Renal cortical epithelial cell (primary cell): Measurements from ENCODE around the gene B4GALNT4. TPM values are rescaled to one million over a fixed set of nuclear protein-coding genes. Genes with fewer than 3 reads are reported as not detected.
"Not testable (repeated sequence)": the region's sequence is repeated elsewhere in the genome, so short reads cannot be mapped to it uniquely, and the experiment has no call there.

Experiments
- DNase-seq: peaks from one replicate; pipeline ENCODE4 v3.0.0-alpha.2; 2011; ENCODE audit warnings: low read depth
- total RNA-seq: library from RNA; depleted of rRNA; stranded (reverse); fragments of >200 nt; gene quantifications from 2 replicates; pipeline ENCODE4 v1.2.3, GENCODE V29; 2014

Gene B4GALNT4
- total RNA-seq, 1 donor from 2014 or later = 4.5 TPM

- DNase-seq = no peak
Measured at GRCh38 chr11:335779-336658, 33.3 kb upstream of the B4GALNT4 start.

- no peak for DNase-seq
Measured at GRCh38 chr11:336659-337198, 32.6 kb upstream of the B4GALNT4 start.

GRCh38 chr11:337711-338110 is 31.6 kb upstream of the B4GALNT4 start:
- DNase-seq = no peak

- no peak for DNase-seq
Measured at GRCh38 chr11:339963-340362, 29.3 kb upstream of the B4GALNT4 start.

GRCh38 chr11:340539-341512 is 28.5 kb upstream of the B4GALNT4 start:
- no peak for DNase-seq

- DNase-seq = no peak
Measured at GRCh38 chr11:342328-342727, 27.0 kb upstream of the B4GALNT4 start.

GRCh38 chr11:344836-345578 is 24.3 kb upstream of the B4GALNT4 start:
- DNase-seq = no peak

GRCh38 chr11:346529-346928 is 22.8 kb upstream of the B4GALNT4 start:
- no peak for DNase-seq

- not testable (repeated sequence) for DNase-seq
Measured at GRCh38 chr11:349270-349954, 19.9 kb upstream of the B4GALNT4 start.

GRCh38 chr11:350033-350722 is 19.1 kb upstream of the B4GALNT4 start:
- DNase-seq = not testable (repeated sequence)

- DNase-seq = no peak
Measured at GRCh38 chr11:350723-351255, 18.5 kb upstream of the B4GALNT4 start.

GRCh38 chr11:351411-351810 is 17.9 kb upstream of the B4GALNT4 start:
- DNase-seq = no peak

GRCh38 chr11:352456-353031 is 16.8 kb upstream of the B4GALNT4 start:
- DNase-seq = no peak

- DNase-seq = peak; percentile 27
Measured at GRCh38 chr11:353179-353873, 16.0 kb upstream of the B4GALNT4 start.

- DNase-seq = peak; percentile 78
Measured at GRCh38 chr11:355581-356458, 13.5 kb upstream of the B4GALNT4 start.

GRCh38 chr11:356610-357009 is 12.7 kb upstream of the B4GALNT4 start:
- no peak for DNase-seq

- DNase-seq = no peak
Measured at GRCh38 chr11:357582-357981, 11.7 kb upstream of the B4GALNT4 start.
